ENCODE measurements around the gene PHF19.

The PHF19 gene

DNA sequence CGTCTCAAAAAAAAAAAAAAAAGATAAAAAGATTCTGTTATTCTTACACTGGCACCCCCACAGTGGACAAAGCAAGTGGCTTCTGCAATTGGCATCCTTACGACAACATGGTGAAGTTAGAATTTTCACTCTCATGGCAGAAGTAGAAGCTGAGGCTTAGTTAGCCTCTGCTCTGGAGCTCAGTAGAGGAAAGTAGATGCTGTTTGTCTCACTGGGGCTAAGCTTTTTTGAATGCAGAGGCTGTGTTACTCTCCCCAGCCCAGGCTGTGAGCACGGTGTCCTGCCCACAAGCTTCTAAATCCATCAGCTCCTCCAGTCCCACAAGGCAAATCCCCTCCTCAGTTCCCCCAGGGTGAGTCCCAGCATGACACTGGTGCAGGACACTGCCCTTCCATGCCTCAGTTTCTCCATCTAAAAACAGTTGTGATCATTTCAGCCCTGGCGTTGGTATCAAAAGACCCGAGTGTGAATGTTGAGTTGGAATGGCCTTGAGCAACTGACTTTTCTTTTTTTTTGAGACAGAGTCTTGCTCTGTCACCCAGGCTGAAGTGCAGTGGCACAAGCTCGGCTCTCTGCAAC is 22.6 kb upstream of the PHF19 start:
- WGBS, 2 experiments (ENCODE audit: insufficient coverage in 2 of 2) = 90 to 94% methylated on average over 5 of the region's 6 CpGs
- H3K9me3 ChIP-seq (ENCODE audit: control insufficient read depth, low read length) = no peaks in the 10 kb centered on the region
- no peaks in the 10 kb centered on the region for H3K36me3 ChIP-seq (ENCODE audit: control insufficient read depth, insufficient read depth, low read length)

DNA sequence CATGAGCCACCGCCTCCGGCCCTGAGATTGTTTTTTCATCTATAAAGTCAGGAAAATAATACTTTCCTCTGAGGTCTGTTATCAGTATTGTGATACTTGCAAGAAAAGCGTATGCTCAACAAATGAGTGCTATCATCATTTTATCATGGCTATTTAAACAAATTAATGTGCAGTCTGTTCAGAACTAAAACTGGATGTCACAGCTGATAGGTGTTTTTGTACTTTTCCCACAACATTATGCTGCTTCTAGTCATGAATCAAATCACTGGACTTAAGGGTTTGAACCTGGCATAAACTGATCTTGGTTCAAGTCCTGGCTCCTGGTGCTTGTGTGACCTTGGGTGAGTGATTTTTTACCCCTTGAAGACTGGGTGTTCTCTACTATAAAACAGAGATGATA is 21.4 kb upstream of the PHF19 start:
- H3K36me3 ChIP-seq (ENCODE audit: control insufficient read depth, insufficient read depth, low read length) = no peaks in the 10 kb centered on the region
- H3K4me3 ChIP-seq (ENCODE audit: extremely low read depth, insufficient read depth, low read length, poor library complexity, severe bottlenecking) = no peak overlapping the region
- H3K27ac ChIP-seq (ENCODE audit: low read depth, low read length, severe bottlenecking) = no peak overlapping the region
- no CpG with 5 or more reads among the region's 3 CpGs for WGBS, 2 experiments (ENCODE audit: insufficient coverage in 2 of 2)
- peaks cover 4% of the 10 kb centered on the region for H3K4me1 ChIP-seq (ENCODE audit: control insufficient read depth, insufficient read depth, low read length, poor library complexity, severe bottlenecking)
- no peaks in the 10 kb centered on the region for H3K9me3 ChIP-seq (ENCODE audit: control insufficient read depth, low read length)

More for the DNA sequence above, 22.6 kb upstream of the PHF19 start:
- no peak overlapping the region for H3K4me3 ChIP-seq (ENCODE audit: extremely low read depth, insufficient read depth, low read length, poor library complexity, severe bottlenecking)
- H3K27ac ChIP-seq (ENCODE audit: low read depth, low read length, severe bottlenecking) = no peak overlapping the region
- peaks cover 4% of the 10 kb centered on the region for H3K4me1 ChIP-seq (ENCODE audit: control insufficient read depth, insufficient read depth, low read length, poor library complexity, severe bottlenecking)

DNA sequence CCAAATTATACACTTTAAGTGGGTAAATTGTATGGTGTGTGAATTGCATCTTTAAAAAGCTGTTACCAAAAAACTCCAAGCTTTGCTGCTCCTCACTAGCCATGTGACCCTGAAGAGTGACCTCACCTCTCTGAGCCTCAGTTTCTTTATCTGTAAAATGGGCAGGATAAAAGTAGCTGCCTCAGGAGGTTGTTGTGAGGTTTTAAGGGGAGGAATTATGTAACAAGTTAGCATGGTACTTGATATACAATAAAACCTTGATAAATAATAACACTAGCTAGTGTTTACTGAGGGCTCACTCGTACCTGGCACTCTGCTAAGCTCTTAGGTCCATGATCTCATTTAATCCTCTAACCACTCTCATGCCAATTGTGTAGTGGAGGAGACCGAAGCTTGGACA is 19.0 kb upstream of the PHF19 start:
- Histone ChIP-seq H3K36me3 (ENCODE audit: control insufficient read depth, insufficient read depth, low read length) (no peaks in the 10 kb centered on the region), H3K4me3 (ENCODE audit: extremely low read depth, insufficient read depth, low read length, poor library complexity, severe bottlenecking) (no peak overlapping the region), H3K9me3 (ENCODE audit: control insufficient read depth, low read length) (no peaks in the 10 kb centered on the region), H3K27ac (ENCODE audit: low read depth, low read length, severe bottlenecking) (no peak overlapping the region), H3K4me1 (ENCODE audit: control insufficient read depth, insufficient read depth, low read length, poor library complexity, severe bottlenecking) (peaks cover 4% of the 10 kb centered on the region)
- no CpG with 5 or more reads among the region's 2 CpGs for WGBS, 2 experiments (ENCODE audit: insufficient coverage in 2 of 2)

GRCh38 chr9:120894321-120895148 is 17.5 kb upstream of the PHF19 start:
- Histone ChIP-seq H3K4me3 (ENCODE audit: extremely low read depth, insufficient read depth, low read length, poor library complexity, severe bottlenecking) (no peak overlapping the region), H3K9me3 (ENCODE audit: control insufficient read depth, low read length) (no peaks in the 10 kb centered on the region), H3K36me3 (ENCODE audit: control insufficient read depth, insufficient read depth, low read length) (no peaks in the 10 kb centered on the region), H3K4me1 (ENCODE audit: control insufficient read depth, insufficient read depth, low read length, poor library complexity, severe bottlenecking) (peaks cover 7% of the 10 kb centered on the region), H3K27ac (ENCODE audit: low read depth, low read length, severe bottlenecking) (no peak overlapping the region)
- 54 to 56% methylated on average over 28 to 63 of the region's 63 CpGs for WGBS, 2 experiments (ENCODE audit: insufficient coverage in 2 of 2)

DNA sequence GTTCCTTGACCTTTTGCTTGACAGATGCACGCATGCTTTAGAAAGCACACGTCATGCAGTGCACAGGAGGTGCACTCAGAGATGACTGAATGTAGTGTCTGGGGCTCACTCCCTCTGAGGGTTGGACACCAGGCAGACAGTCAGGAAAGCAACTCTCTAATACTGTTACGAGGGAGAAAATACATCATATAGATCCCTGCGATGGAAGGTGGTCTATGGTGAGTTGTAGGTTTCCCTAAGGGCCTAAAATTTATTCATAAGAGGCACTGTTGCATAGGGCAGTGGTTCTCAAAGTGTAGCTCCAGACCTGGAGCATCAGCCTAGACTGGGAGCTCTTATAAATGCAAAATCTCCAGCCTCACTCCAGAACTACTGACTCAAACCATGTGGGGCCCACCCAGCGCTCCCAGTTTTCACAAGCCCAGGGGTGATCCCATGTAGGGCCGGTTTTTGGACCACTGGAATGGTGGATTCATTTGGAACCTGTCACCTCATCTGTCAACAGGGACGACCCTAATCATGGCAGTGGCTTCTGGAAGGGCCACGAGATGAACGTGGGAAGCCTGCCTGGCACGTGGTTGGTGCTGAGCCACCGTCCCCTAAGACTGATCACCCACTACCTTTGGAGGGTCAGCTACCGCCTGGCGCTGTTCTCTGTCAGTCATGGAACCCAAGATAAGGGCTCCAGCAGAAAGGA is 16.8 kb upstream of the PHF19 start:
- Histone ChIP-seq H3K4me3 (ENCODE audit: extremely low read depth, insufficient read depth, low read length, poor library complexity, severe bottlenecking) (no peak overlapping the region), H3K27ac (ENCODE audit: low read depth, low read length, severe bottlenecking) (no peak overlapping the region), H3K4me1 (ENCODE audit: control insufficient read depth, insufficient read depth, low read length, poor library complexity, severe bottlenecking) (peaks cover 7% of the 10 kb centered on the region), H3K36me3 (ENCODE audit: control insufficient read depth, insufficient read depth, low read length) (no peaks in the 10 kb centered on the region), H3K9me3 (ENCODE audit: control insufficient read depth, low read length) (no peaks in the 10 kb centered on the region)
- 95 to 98% methylated on average over 10 to 13 of the region's 13 CpGs for WGBS, 2 experiments (ENCODE audit: insufficient coverage in 2 of 2)

- Histone ChIP-seq H3K4me3 (ENCODE audit: extremely low read depth, insufficient read depth, low read length, poor library complexity, severe bottlenecking) (no peak overlapping the region), H3K9me3 (ENCODE audit: control insufficient read depth, low read length) (no peaks in the 10 kb centered on the region), H3K4me1 (ENCODE audit: control insufficient read depth, insufficient read depth, low read length, poor library complexity, severe bottlenecking) (peaks cover 7% of the 10 kb centered on the region), H3K27ac (ENCODE audit: low read depth, low read length, severe bottlenecking) (no peak overlapping the region), H3K36me3 (ENCODE audit: control insufficient read depth, insufficient read depth, low read length) (no peaks in the 10 kb centered on the region)
- 91 to 93% methylated on average over 3 to 4 of the region's 6 CpGs for WGBS, 2 experiments (ENCODE audit: insufficient coverage in 2 of 2)
These were observed 16.0 kb upstream of the PHF19 start for GRCh38 chr9:120892748-120893610.

DNA sequence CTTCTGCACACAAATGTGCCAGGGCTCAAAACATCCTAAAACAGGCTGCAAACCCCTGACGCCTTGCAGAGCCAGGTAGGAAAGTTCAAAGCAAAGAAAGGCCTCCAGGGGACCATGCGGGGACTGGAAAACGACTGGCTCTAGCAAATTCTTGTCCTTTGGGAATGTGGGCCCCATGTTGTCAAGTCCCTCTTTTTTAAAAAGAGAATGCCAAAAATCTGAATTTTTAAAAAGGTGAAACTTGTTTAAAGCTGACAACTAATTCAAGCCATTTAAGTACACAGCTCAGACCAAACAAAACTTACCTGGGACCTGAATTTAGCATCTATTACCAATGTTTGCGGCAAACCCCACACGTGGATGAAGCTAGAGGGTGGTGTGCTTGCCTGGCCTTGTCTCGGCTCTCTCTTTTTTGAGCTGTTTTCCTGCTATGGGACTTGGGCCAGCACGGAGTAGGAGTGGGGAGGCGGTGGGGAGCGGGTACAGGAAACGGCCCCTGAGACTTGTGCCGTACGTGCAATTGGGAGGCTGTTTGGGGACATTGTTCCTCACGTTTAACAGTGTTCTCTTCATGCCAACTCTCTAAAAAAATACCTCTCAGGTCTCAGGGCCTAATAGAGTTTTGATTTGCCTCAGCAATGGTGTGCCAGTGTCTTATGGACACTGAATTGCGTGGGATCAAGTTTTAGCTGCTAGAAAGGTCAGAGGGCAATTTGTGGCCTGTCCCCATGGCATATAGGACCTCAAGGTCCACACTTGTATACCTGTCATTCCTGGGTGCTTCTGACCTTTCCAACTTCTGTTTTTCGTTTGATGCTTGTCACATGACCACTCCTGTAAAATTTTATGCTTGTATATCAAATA is 15.1 kb upstream of the PHF19 start:
- H3K4me1 ChIP-seq (ENCODE audit: control insufficient read depth, insufficient read depth, low read length, poor library complexity, severe bottlenecking) = peaks cover 7% of the 10 kb centered on the region
- H3K4me3 ChIP-seq (ENCODE audit: extremely low read depth, insufficient read depth, low read length, poor library complexity, severe bottlenecking) = no peak overlapping the region
- WGBS, 2 experiments (ENCODE audit: insufficient coverage in 2 of 2) = 81 to 84% methylated on average over 9 to 14 of the region's 15 CpGs
- no peaks in the 10 kb centered on the region for H3K9me3 ChIP-seq (ENCODE audit: control insufficient read depth, low read length)
- H3K36me3 ChIP-seq (ENCODE audit: control insufficient read depth, insufficient read depth, low read length) = no peaks in the 10 kb centered on the region
- no peak overlapping the region for H3K27ac ChIP-seq (ENCODE audit: low read depth, low read length, severe bottlenecking)

- Histone ChIP-seq H3K36me3 (ENCODE audit: control insufficient read depth, insufficient read depth, low read length) (no peaks in the 10 kb centered on the region), H3K4me3 (ENCODE audit: extremely low read depth, insufficient read depth, low read length, poor library complexity, severe bottlenecking) (no peak overlapping the region), H3K9me3 (ENCODE audit: control insufficient read depth, low read length) (no peaks in the 10 kb centered on the region), H3K4me1 (ENCODE audit: control insufficient read depth, insufficient read depth, low read length, poor library complexity, severe bottlenecking) (peaks cover 6% of the 10 kb centered on the region), H3K27ac (ENCODE audit: low read depth, low read length, severe bottlenecking) (no peak overlapping the region)
- WGBS, 2 experiments (ENCODE audit: insufficient coverage in 2 of 2) = 95 to 100% methylated on average over 5 of the region's 10 CpGs
These were observed 14.4 kb upstream of the PHF19 start for GRCh38 chr9:120891245-120891883.

DNA sequence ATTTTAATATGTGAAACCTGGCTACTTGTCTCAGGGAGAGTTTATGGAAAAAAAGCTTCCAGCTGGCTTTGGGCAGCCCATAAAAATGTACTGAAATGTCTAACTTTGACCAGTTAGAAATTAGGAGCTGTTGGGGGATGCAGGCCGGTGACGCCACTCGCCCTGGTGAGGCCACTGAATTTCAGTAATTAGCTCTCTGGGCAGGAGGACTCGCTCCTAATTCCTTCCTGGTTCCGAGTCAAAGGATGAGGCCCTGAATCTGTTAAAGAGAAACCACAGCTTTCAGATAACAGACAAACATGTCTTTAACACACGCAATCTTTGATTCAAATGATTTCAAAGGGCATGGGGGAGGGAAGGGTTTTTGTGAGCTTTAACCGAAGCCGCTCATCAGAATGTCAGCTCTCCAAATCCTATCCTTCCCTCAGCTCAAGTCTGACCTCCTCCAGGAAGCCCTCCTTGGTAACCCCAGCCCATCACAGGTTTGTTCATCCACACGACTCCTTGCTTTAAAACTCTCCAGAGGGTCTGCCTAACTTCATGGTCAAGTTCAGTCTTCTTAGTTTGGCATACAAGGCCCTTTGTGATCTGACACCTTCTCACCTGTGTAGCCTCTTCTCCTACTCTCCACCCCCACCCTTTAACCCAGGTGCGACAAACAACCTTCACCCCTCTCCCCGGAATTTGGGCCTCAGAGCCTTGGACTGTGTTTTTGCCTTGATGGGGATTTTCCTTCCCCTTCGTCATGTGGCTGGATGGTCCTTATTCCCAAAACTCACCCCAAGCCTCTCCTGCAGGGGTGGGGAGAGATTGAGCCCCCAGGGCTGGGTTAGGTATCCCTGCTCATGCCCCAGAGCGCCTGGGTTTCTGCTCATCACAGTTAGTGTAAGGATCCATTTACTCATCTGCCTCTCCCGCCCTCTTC is 13.6 kb upstream of the PHF19 start:
- H3K36me3 ChIP-seq (ENCODE audit: control insufficient read depth, insufficient read depth, low read length) = no peaks in the 10 kb centered on the region
- H3K27ac ChIP-seq (ENCODE audit: low read depth, low read length, severe bottlenecking) = no peak overlapping the region
- H3K9me3 ChIP-seq (ENCODE audit: control insufficient read depth, low read length) = no peaks in the 10 kb centered on the region
- H3K4me1 ChIP-seq (ENCODE audit: control insufficient read depth, insufficient read depth, low read length, poor library complexity, severe bottlenecking) = peaks cover 13% of the 10 kb centered on the region
- no peak overlapping the region for H3K4me3 ChIP-seq (ENCODE audit: extremely low read depth, insufficient read depth, low read length, poor library complexity, severe bottlenecking)
- WGBS, 2 experiments (ENCODE audit: insufficient coverage in 2 of 2) = 80 to 88% methylated on average over 5 to 12 of the region's 14 CpGs

Data from mesodermal cell (in vitro differentiated cells).